ENCODE results near the gene PAX5.

DNA sequence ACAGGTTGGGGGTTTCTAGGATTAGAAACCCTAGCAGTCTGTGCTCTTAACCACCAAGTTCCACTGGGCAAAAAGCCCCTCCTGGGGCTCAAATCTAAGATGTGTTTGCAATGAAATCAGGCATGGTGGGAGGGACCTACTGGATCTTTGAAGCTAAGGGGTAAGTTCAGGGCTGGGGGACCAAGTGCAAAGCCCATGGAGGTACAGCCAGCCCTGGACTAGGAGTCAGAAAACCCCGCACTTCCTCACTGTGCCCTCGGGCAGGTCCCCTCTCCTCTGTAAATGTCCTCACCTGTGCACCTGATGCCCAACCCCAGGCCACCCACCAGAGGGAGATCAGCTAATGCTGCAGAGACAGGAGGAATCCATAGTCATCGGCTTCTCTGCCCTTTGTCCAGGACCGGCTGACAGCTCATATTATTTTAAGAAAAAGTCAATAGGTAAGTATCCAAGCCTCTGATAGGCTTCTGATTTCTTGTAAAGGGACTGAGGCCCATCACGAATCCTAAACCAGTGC lies 138.3 kb downstream of the PAX5 start:
- TF ChIP-seq, protein P1, sequence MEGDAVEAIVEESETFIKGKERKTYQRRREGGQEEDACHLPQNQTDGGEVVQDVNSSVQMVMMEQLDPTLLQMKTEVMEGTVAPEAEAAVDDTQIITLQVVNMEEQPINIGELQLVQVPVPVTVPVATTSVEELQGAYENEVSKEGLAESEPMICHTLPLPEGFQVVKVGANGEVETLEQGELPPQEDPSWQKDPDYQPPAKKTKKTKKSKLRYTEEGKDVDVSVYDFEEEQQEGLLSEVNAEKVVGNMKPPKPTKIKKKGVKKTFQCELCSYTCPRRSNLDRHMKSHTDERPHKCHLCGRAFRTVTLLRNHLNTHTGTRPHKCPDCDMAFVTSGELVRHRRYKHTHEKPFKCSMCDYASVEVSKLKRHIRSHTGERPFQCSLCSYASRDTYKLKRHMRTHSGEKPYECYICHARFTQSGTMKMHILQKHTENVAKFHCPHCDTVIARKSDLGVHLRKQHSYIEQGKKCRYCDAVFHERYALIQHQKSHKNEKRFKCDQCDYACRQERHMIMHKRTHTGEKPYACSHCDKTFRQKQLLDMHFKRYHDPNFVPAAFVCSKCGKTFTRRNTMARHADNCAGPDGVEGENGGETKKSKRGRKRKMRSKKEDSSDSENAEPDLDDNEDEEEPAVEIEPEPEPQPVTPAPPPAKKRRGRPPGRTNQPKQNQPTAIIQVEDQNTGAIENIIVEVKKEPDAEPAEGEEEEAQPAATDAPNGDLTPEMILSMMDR (IDR thresholded peaks at IDR 0.05) = no peak
- no peak for TF ChIP-seq ZFX (IDR thresholded peaks at IDR 0.05; ENCODE audit: borderline replicate concordance)
